ENCODE measurements around the gene CYP27C1. TPM values are rescaled to one million over a fixed set of nuclear protein-coding genes. Genes with fewer than 3 reads are reported as not detected.

The CYP27C1 gene
- total and polyA plus RNA-seq, 9 of the 15 experiments (the other 6 are each of a cell fraction or from before 2014, with no cell fraction given) = not detected

DNA sequence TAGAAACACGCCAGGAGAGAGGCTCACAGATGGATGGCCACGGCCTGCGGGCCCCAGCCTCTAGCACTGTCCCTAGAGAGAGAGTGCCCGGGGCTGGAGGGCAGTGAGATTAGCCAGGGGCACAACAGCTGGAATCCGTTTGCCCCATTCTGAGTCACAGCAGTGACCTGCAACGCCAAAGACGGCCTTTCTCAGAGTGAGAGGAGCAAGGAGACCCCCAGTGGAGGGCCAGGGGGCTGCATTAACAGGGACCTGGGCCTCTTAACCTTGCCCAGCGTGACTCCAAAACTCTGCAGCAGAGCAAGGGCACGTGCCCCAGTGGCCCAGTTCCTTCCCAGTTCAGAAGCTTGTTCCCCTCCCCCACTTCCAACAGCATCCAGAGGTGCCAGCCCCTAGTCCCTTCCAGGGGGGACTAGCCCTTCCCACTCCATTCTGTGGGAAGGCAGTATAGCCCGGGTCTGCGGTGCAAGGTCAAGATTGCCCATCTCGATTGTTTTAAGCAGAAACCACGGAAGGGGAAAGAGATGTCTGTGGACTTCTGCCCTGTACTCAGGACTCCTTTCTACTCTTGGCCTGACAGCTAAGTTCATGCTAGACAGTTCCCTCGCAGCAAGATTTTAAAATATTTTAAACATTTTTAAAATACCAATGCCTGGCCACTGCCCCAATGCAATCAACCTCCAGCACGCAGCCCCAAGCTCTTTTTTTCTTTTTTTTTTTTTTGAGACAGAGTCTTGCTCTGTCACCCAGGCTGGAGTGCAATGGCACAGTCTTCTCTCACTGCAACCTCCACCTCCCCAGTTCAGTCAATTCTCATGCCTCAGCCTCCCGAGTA is 62.2 kb downstream of the CYP27C1 start:
- H3K9ac ChIP-seq (ENCODE audit: insufficient read depth in 1 of 2, low read depth in 2 of 2, low read length in 2 of 2) = no peak overlapping the region
- peak in 1 of 2 experiments; percentile 10; a peak in 1 of 4 replicates for TF ChIP-seq RAD21 (CRISPR knock-in tag; conservative IDR thresholded peaks at IDR 0.05 in 1 of 2, IDR thresholded peaks at IDR 0.05 in 1 of 2)
- no peak for TF ChIP-seq ZNF224 (CRISPR knock-in tag; IDR thresholded peaks at IDR 0.05)
- TF ChIP-seq, protein P1, sequence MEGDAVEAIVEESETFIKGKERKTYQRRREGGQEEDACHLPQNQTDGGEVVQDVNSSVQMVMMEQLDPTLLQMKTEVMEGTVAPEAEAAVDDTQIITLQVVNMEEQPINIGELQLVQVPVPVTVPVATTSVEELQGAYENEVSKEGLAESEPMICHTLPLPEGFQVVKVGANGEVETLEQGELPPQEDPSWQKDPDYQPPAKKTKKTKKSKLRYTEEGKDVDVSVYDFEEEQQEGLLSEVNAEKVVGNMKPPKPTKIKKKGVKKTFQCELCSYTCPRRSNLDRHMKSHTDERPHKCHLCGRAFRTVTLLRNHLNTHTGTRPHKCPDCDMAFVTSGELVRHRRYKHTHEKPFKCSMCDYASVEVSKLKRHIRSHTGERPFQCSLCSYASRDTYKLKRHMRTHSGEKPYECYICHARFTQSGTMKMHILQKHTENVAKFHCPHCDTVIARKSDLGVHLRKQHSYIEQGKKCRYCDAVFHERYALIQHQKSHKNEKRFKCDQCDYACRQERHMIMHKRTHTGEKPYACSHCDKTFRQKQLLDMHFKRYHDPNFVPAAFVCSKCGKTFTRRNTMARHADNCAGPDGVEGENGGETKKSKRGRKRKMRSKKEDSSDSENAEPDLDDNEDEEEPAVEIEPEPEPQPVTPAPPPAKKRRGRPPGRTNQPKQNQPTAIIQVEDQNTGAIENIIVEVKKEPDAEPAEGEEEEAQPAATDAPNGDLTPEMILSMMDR (IDR thresholded peaks at IDR 0.05 in 2 of 3, conservative IDR thresholded peaks at IDR 0.05 in 1 of 3; ENCODE audit: insufficient read depth in 2 of 3, low read depth in 1 of 3, low read length in 3 of 3) = peak; percentile 17 to 39 (median 22); a peak in 2 of 6 replicates
- no peak for TF ChIP-seq MEIS2 (IDR thresholded peaks at IDR 0.05; ENCODE audit: partially characterized antibody)
- BruUV-seq (replicated peaks) = no TSS peak
- H3K4me3 ChIP-seq = no peak overlapping the region
- FAIRE-seq (no peak), ATAC-seq (peak; percentile 84), DNase-seq (ENCODE audit: extremely low read depth in 1 of 4, low spot score in 3 of 4) (peak in 2 of 4 experiments; percentile 22 to 41)
- no peaks in the 10 kb centered on the region; the same call in 1 of the 2 replicates for H4K20me1 ChIP-seq (replicated peaks; ENCODE audit: control insufficient read depth, insufficient read depth, low read length)
- H3K4me1 ChIP-seq (replicated peaks in 1 of 2; ENCODE audit: control insufficient read depth in 2 of 2, insufficient read depth in 2 of 2, low read length in 2 of 2) = no peaks in the 10 kb centered on the region
- H3K4me2 ChIP-seq (ENCODE audit: insufficient read depth, low read length) = no peak overlapping the region
- WGBS (ENCODE audit: insufficient coverage, low coverage, missing lambda C conversion rate) = 0% methylated on average over 11 of the region's 16 CpGs
- intact Hi-C loops (cut with micrococcal nuclease) = no loop called here
- in situ Hi-C loops (cut with MboI) = no loop called here
- peaks cover 3 to 46% of the 10 kb centered on the region in 2 experiments for H3K27me3 ChIP-seq (ENCODE audit: control insufficient read depth in 2 of 2, insufficient read depth in 2 of 2, low read length in 2 of 2)
- H2AFZ ChIP-seq (ENCODE audit: low read depth, low read length) = no peak overlapping the region
- H3K9me1 ChIP-seq (ENCODE audit: control insufficient read depth, insufficient read depth, low read length) = no peaks in the 10 kb centered on the region
- ChIA-PET CTCF (ENCODE audit: low intra/inter-chr PET ratio) (no interaction called here), POLR2A (interaction anchor here (0.6 kb wide), 1 partner anchor 52 kb away, joined by 3 read pairs; no protein-coding TSS in a partner anchor)
- no peaks in the 10 kb centered on the region for H3K36me3 ChIP-seq (ENCODE audit: control insufficient read depth, insufficient read depth, low read length)
- no peak overlapping the region for H3K27ac ChIP-seq (ENCODE audit: extremely low read depth, low read depth, low read length)
- H3K9me3 ChIP-seq (replicated peaks; ENCODE audit: control insufficient read depth, insufficient read depth, low read depth, low read length) = no peaks in the 10 kb centered on the region
- H3K79me2 ChIP-seq (ENCODE audit: control insufficient read depth, insufficient read depth, low read length) = no peaks in the 10 kb centered on the region
